K562 (cell line): ENCODE results near the gene TTBK1. TPM values are rescaled to one million over a fixed set of nuclear protein-coding genes. Genes with fewer than 3 reads are reported as not detected.

ENCODE experiments used
- ATAC-seq: fragments of 200-7000 bp; cut with Tn5 transposase; 3 replicates; pipeline ENCODE4 v1.9.1; 2020; ENCODE audit warnings: moderate library complexity
- BruUV-seq: library from RNA; stranded (reverse); fragments of 400-500 nt; replicated peaks from 2 replicates; lab custom pipeline; 2021; lab: Mats Ljungman, UMichigan
- CTCF ChIA-PET: fragments of 300-600 bp; formaldehyde crosslinking; extraction: SDS; loops from one replicate; lab custom pipeline; 2021; ENCODE audit warnings: low intra/inter-chr PET ratio; lab: Yijun Ruan, JAX
- POLR2A ChIA-PET: fragments of 300-600, 350-650 bp; sonication (Branson Sonifier 250); formaldehyde crosslinking; extraction: SDS; loops from one replicate; lab custom pipeline; 2021; ENCODE audit warnings: antibody characterized with exemption, inconsistent platforms; lab: Yijun Ruan, JAX
- DNase-seq, 4 experiments: peaks; one replicate each; pipeline versions ENCODE4 v3.0.0 to v3.0.0-alpha.2; 2011 to 2018; ENCODE audit warnings: low spot score in 3 of 4, mixed read lengths in 3 of 4; ENCODE audit errors: extremely low read depth in 1 of 4
- FAIRE-seq: peaks from 2 replicates; lab custom pipeline; 2011; peaks lifted over from hg19 to GRCh38; lab: Jason Lieb, UNC
- H2AFZ ChIP-seq: 2 replicates; pipeline ENCODE4 v1.6.0; 2011; ENCODE audit warnings: low read depth, low read length, control low read depth, inconsistent platforms
- H3K27ac ChIP-seq: fragments of 200-600 bp; 3 replicates; pipeline ENCODE4 v1.8.0; 2011; ENCODE audit warnings: low read depth, mild to moderate bottlenecking, control low read depth, inconsistent platforms, low read length, moderate library complexity, mixed read lengths; ENCODE audit errors: extremely low read depth
- H3K27me3 ChIP-seq, 2 experiments: fragments of 300-600 bp in 1 of 2; 2 replicates in 1 of 2; 3 replicates in 1 of 2; pipeline versions ENCODE4 v1.6.0 to v1.8.0; 2011; ENCODE audit warnings: inconsistent platforms in 2 of 2, low read length in 2 of 2, mild to moderate bottlenecking in 1 of 2, mixed read lengths in 1 of 2, moderate library complexity in 1 of 2; ENCODE audit not compliant: control insufficient read depth in 2 of 2, insufficient read depth in 2 of 2
- H3K36me3 ChIP-seq: fragments of 300-600 bp; 3 replicates; pipeline ENCODE4 v1.8.0; 2011; ENCODE audit warnings: mild to moderate bottlenecking, low read length, inconsistent platforms; ENCODE audit not compliant: control insufficient read depth, insufficient read depth
- H3K4me1 ChIP-seq, 2 experiments: fragments of 200-600 bp in 1 of 2; replicated peaks in 1 of 2; 2 replicates in 1 of 2; 3 replicates in 1 of 2; pipeline versions ENCODE4 v1.5.1 to v1.8.0; 2011; ENCODE audit warnings: inconsistent platforms in 2 of 2, low read length in 2 of 2, mild to moderate bottlenecking in 1 of 2, mixed read lengths in 1 of 2, moderate library complexity in 1 of 2; ENCODE audit not compliant: control insufficient read depth in 2 of 2, insufficient read depth in 2 of 2
- H3K4me2 ChIP-seq: 2 replicates; pipeline ENCODE4 v1.6.1; 2011; ENCODE audit warnings: low read length, control low read depth, inconsistent platforms, mixed read lengths; ENCODE audit not compliant: insufficient read depth
- H3K4me3 ChIP-seq: fragments of 200-600 bp; sonication (generic), shearing (Covaris generic); 2 replicates; pipeline ENCODE4 v1.5.1; 2016; ENCODE audit warnings: control low read depth, inconsistent platforms
- H3K79me2 ChIP-seq: fragments of 200-600 bp; 3 replicates; pipeline ENCODE4 v1.8.0; 2011; ENCODE audit warnings: low read length, inconsistent platforms; ENCODE audit not compliant: control insufficient read depth, insufficient read depth
- H3K9ac ChIP-seq, 2 experiments: 2 replicates each; pipeline versions ENCODE4 v1.6.0 to v1.6.1; 2011; ENCODE audit warnings: low read depth in 2 of 2, low read length in 2 of 2, control low read depth in 1 of 2, inconsistent platforms in 1 of 2, mild to moderate bottlenecking in 1 of 2, mixed read lengths in 1 of 2; ENCODE audit not compliant: insufficient read depth in 1 of 2
- H3K9me1 ChIP-seq: one replicate; pipeline ENCODE4 v1.6.0; 2011; ENCODE audit warnings: inconsistent platforms, mild to moderate bottlenecking, low read length, moderate library complexity; ENCODE audit not compliant: control insufficient read depth, insufficient read depth
- H3K9me3 ChIP-seq: replicated peaks from 2 replicates; pipeline ENCODE4 v1.5.1; 2011; ENCODE audit warnings: low read depth, low read length, inconsistent platforms; ENCODE audit not compliant: control insufficient read depth, insufficient read depth
- H4K20me1 ChIP-seq: replicated peaks from 2 replicates; pipeline ENCODE4 v1.6.1; 2011; ENCODE audit warnings: low read length, inconsistent platforms, mixed read lengths; ENCODE audit not compliant: control insufficient read depth, insufficient read depth
- CBX5 ChIP-seq: IDR thresholded peaks from 2 replicates; pipeline ENCODE4 v1.6.1; 2014; ENCODE audit warnings: low read depth, borderline replicate concordance
- HNRNPL ChIP-seq: fragments of 200-400 bp; formaldehyde crosslinking; IDR thresholded peaks from 2 replicates; pipeline ENCODE4 v1.6.1; 2017; ENCODE audit warnings: low read depth, mild to moderate bottlenecking, low read length
- TEAD4 ChIP-seq, 2 experiments: sonication (generic) in 1 of 2; formaldehyde crosslinking in 1 of 2; IDR thresholded peaks; 2 replicates each; pipeline versions ENCODE4 v1.6.1 to v1.8.0; 2012 to 2022; ENCODE audit warnings: borderline replicate concordance in 1 of 2, inconsistent platforms in 1 of 2, low read length in 1 of 2, mild to moderate bottlenecking in 1 of 2, missing genetic modification reagents in 1 of 2
- U2AF1 ChIP-seq: fragments of 200-400 bp; formaldehyde crosslinking; optimal IDR thresholded peaks from 2 replicates; pipeline ENCODE3; 2017; ENCODE audit warnings: mild to moderate bottlenecking, low read depth, low read length, moderate library complexity
- ZMIZ1 ChIP-seq, 2 experiments: fragments of 150-350 bp in 1 of 2; IDR thresholded peaks; 2 replicates each; pipeline ENCODE4 v1.6.1; 2012 to 2016; ENCODE audit warnings: low read depth in 2 of 2, low read length in 2 of 2, mild to moderate bottlenecking in 1 of 2, moderate library complexity in 1 of 2
- WGBS: fragments of 100-300 bp; shearing (Covaris generic); methylation state at CpG from one replicate; pipeline ENCODE4 v1.1.6; 2016; ENCODE audit warnings: low coverage, mixed read lengths; ENCODE audit not compliant: insufficient coverage; ENCODE audit errors: missing lambda C conversion rate; 5-methylcytosine and 5-hydroxymethylcytosine counted together
- in situ Hi-C: fragments of 300-500 bp; cut with MboI; formaldehyde crosslinking; loops from 4 replicates; pipeline ENCODE4 v1.15.0; 2018; ENCODE audit warnings: inconsistent platforms, mixed read lengths
- intact Hi-C: fragments of 100-400 bp; cut with micrococcal nuclease; formaldehyde crosslinking; loops from 2 replicates; pipeline ENCODE4 v1.14.2; 2022
- polyA plus RNA-seq, 8 experiments: library from polyadenylated mRNA; depleted of rRNA in 4 of 8; stranded (reverse) in 5 of 8; unstranded in 3 of 8; fragments of >200 nt; fragmentation: Nextera tagmentation in 2 of 8; fragmentation: Illumina TruSeq in 1 of 8; extraction: Ambion mirVana in 2 of 8; extraction: Trizol in 1 of 8; gene quantifications; 2 replicates each; pipeline versions ENCODE4 v1.2.1 to v1.2.3, GENCODE V29; 2011 to 2014; ENCODE audit warnings: inconsistent platforms in 1 of 8, missing spikeins in 1 of 8
- total RNA-seq, 7 experiments: library from RNA; depleted of rRNA in 6 of 7; stranded (reverse); fragments of >200 nt in 6 of 7; fragmentation: Illumina TruSeq in 2 of 7; extraction: Trizol in 2 of 7; gene quantifications; 2 replicates each; pipeline versions ENCODE4 v1.2.1 to v1.2.3, GENCODE V29; 2011 to 2021; ENCODE audit warnings: low replicate concordance in 1 of 7

Gene TTBK1
- total and polyA plus RNA-seq, 9 of the 15 experiments (the other 6 are each of a cell fraction or from before 2014, with no cell fraction given): not detected

GRCh38 chr6:43253401-43253800 lies 10.1 kb downstream of the TTBK1 start:
- Histone ChIP-seq H3K9me3 (no peaks in the 10 kb centered on the region), H2AFZ (no peak overlapping the region), H3K27me3 (peaks cover 66 to 85% of the 10 kb centered on the region in 2 experiments), H3K36me3 (no peaks in the 10 kb centered on the region), H3K9ac (no peak overlapping the region), H3K27ac (no peak overlapping the region), H3K4me2 (no peak overlapping the region), H3K4me1 (peaks cover 0 to 3% of the 10 kb centered on the region in 2 experiments; a peak in 2 of 5 replicates), H3K9me1 (no peaks in the 10 kb centered on the region), H4K20me1 (peaks cover 21% of the 10 kb centered on the region), H3K79me2 (no peaks in the 10 kb centered on the region), H3K4me3 (no peak overlapping the region)
- ATAC-seq (peak; percentile 20; the same call in 2 of the 3 replicates), FAIRE-seq (no peak), DNase-seq (no peak)
- POLR2A ChIA-PET: interaction anchor here (0.7 to 0.9 kb wide), 3 partner anchors 35 to 376 kb away, joined by 3 to 4 read pairs (median 4); partner anchors contain the start of genes GTPBP2 and LRRC73
- CTCF ChIA-PET: no interaction called here
- in situ Hi-C loops (no loop called here), intact Hi-C loops (no loop called here)
- WGBS: 5% methylated on average over 11 of the region's 11 CpGs
- TF ChIP-seq ZMIZ1 (IDR thresholded peaks at IDR 0.05; ENCODE audit: low read depth in 2 of 2, low read length in 2 of 2) (no peak), TEAD4 (IDR thresholded peaks at IDR 0.05; ENCODE audit: low read length) (no peak), TEAD4 (CRISPR knock-in tag; IDR thresholded peaks at IDR 0.05; ENCODE audit: borderline replicate concordance) (no peak), U2AF1 (no peak), HNRNPL (no peak), CBX5 (no peak)
- BruUV-seq: no TSS peak
